Measurements from ENCODE around the gene PGS1. TPM values are rescaled to one million over a fixed set of nuclear protein-coding genes. Genes with fewer than 3 reads are reported as not detected.
A peak's percentile ranks its signal among the peaks of the same experiment; 100 is the strongest.

Gene PGS1
- total and polyA plus RNA-seq, 2 of the 8 experiments (the other 6 are each of a cell fraction or from before 2014, with no cell fraction given) = 46.7 to 60.0 TPM

- no peaks in the 10 kb centered on the region for H4K20me1 ChIP-seq (replicated peaks in 1 of 2; ENCODE audit: control insufficient read depth in 1 of 2, insufficient read depth in 2 of 2, low read length in 2 of 2)
- H3K27ac ChIP-seq (ENCODE audit: low read depth, low read length) = no peak overlapping the region
- peak overlapping the region; percentile 75; the same call in 1 of the 2 replicates for H2BK12ac ChIP-seq (ENCODE audit: low read depth, low read length)
- no peaks in the 10 kb centered on the region for H3K79me2 ChIP-seq (ENCODE audit: control insufficient read depth in 1 of 2, insufficient read depth in 2 of 2, low read length in 2 of 2)
- 77% methylated on average over 16 of the region's 18 CpGs; no CpG with 5 or more reads in 1 of the 2 experiments for WGBS, 2 experiments (ENCODE audit: extremely low coverage in 1 of 2, insufficient coverage in 1 of 2, insufficient read length in 1 of 2, insufficient replicate concordance in 2 of 2, low coverage in 1 of 2, low lambda C conversion rate in 2 of 2, missing lambda C conversion rate in 1 of 2)
- peaks cover 0 to 33% (median 20%) of the 10 kb centered on the region in 4 experiments; a peak in 6 of 7 replicates for H3K4me1 ChIP-seq (replicated peaks in 1 of 4; ENCODE audit: control insufficient read depth in 3 of 4, insufficient read depth in 4 of 4, low read length in 3 of 4)
- no peak overlapping the region; the same call in 1 of the 2 replicates for H2AK5ac ChIP-seq (ENCODE audit: low read depth, low read length)
- H2AFZ ChIP-seq (ENCODE audit: low read length) = no peak overlapping the region
- FAIRE-seq = peak; percentile 7
- H3K79me1 ChIP-seq (ENCODE audit: low read depth, low read length) = no peaks in the 10 kb centered on the region
- no peak overlapping the region for H3K9ac ChIP-seq (replicated peaks in 1 of 4; ENCODE audit: extremely low read depth in 1 of 4, low read depth in 3 of 4, low read length in 3 of 4)
- H3K23me2 ChIP-seq (ENCODE audit: low read depth, low read length) = no peaks in the 10 kb centered on the region
- H3K36me3 ChIP-seq (ENCODE audit: control insufficient read depth in 2 of 4, insufficient read depth in 4 of 4, low read length in 3 of 4) = no peaks in the 10 kb centered on the region
- H3K4ac ChIP-seq (replicated peaks; ENCODE audit: insufficient read length, low read depth, low read length) = no peak overlapping the region
- no peak overlapping the region for H2BK120ac ChIP-seq (replicated peaks; ENCODE audit: low read depth, low read length)
- H3K23ac ChIP-seq (ENCODE audit: insufficient read length) = no peak overlapping the region
- no peak overlapping the region for H4K5ac ChIP-seq (ENCODE audit: insufficient read length, low read depth, low read length)
- H4K8ac ChIP-seq (ENCODE audit: extremely low read depth, insufficient read depth, low read length) = peak overlapping the region; percentile 59; the same call in 1 of the 2 replicates
- DNase-seq (ENCODE audit: low read depth in 1 of 2, low spot score in 2 of 2) = no peak
- ChIA-PET CTCF (ENCODE audit: partially characterized antibody) (interaction anchor here (0.7 to 4.1 kb wide), 6 partner anchors 11 to 208 kb away, joined by 3 to 16 read pairs (median 4); no protein-coding TSS in a partner anchor), POLR2A (ENCODE audit: partially characterized antibody) (interaction anchor here (0.8 to 1.2 kb wide), 5 partner anchors 9 to 122 kb away, joined by 3 to 5 read pairs (median 3); no protein-coding TSS in a partner anchor)
- H3K56ac ChIP-seq (replicated peaks; ENCODE audit: insufficient read length, low read depth, low read length) = no peak overlapping the region
- peak overlapping the region; percentile 11 to 43; a peak in 2 of 4 replicates for H3K4me2 ChIP-seq (ENCODE audit: insufficient read depth in 1 of 2, low read depth in 2 of 2, low read length in 2 of 2)
- no peak overlapping the region for H2BK5ac ChIP-seq (ENCODE audit: low read depth, low read length)
- no peaks in the 10 kb centered on the region for H3K9me3 ChIP-seq (ENCODE audit: insufficient read depth in 2 of 2, low read depth in 1 of 2, low read length in 1 of 2)
- no peak overlapping the region; the same call in 1 of the 2 replicates for H2BK15ac ChIP-seq (ENCODE audit: low read length)
- no peak overlapping the region for H3K14ac ChIP-seq (ENCODE audit: insufficient read length)
- H3K4me3 ChIP-seq (ENCODE audit: extremely low read depth in 1 of 4, insufficient read depth in 2 of 4, low read depth in 3 of 4, low read length in 4 of 4) = no peak overlapping the region
- no peak overlapping the region for H2BK20ac ChIP-seq (ENCODE audit: low read length)
- TF ChIP-seq RNF2 (IDR thresholded peaks at IDR 0.05; ENCODE audit: borderline replicate concordance, low read depth, low read length, missing control alignments, poor library complexity, severe bottlenecking) = no peak
- TF ChIP-seq NANOG (IDR thresholded peaks at IDR 0.05; ENCODE audit: insufficient read depth, low read depth, low read length, poor library complexity, severe bottlenecking) = no peak
- TF ChIP-seq PHF8 (conservative IDR thresholded peaks at IDR 0.05; ENCODE audit: low read depth, low read length) = no peak
- no peak for TF ChIP-seq KDM5A (IDR thresholded peaks at IDR 0.05; ENCODE audit: low read length)
- TF ChIP-seq SIRT6 (IDR thresholded peaks at IDR 0.05; ENCODE audit: low read length) = no peak
- peak; percentile 39; the same call in 1 of the 2 replicates for TF ChIP-seq CHD2 (IDR thresholded peaks at IDR 0.05; ENCODE audit: low read length)
- TF ChIP-seq JUN (IDR thresholded peaks at IDR 0.05; ENCODE audit: low read depth, low read length) = no peak
- no peak for TF ChIP-seq ZNF274 (IDR thresholded peaks at IDR 0.05; ENCODE audit: borderline replicate concordance, extremely low read depth, low read length)
- no peak for TF ChIP-seq SIN3A (conservative IDR thresholded peaks at IDR 0.05 in 1 of 2, IDR thresholded peaks at IDR 0.05 in 1 of 2; ENCODE audit: low read depth in 1 of 2, low read length in 2 of 2)
- H4K91ac ChIP-seq (replicated peaks; ENCODE audit: insufficient read length, low read length) = no peak overlapping the region
- H3K18ac ChIP-seq (ENCODE audit: extremely low read depth, low read length) = 0 out of 2 replicates have a peak overlapping the region, but pooled peaks have one; percentile 29
- H3K27me3 ChIP-seq (replicated peaks in 1 of 4; ENCODE audit: control insufficient read depth in 3 of 4, extremely low read depth in 1 of 4, insufficient read depth in 3 of 4, low read length in 3 of 4) = no peaks in the 10 kb centered on the region
Observed at GRCh38 chr17:78434455-78435329, 56.2 kb downstream of the PGS1 start.
